GM18505 (cell line): Measurements from ENCODE around the gene SLC35G3.
"Not testable (repeated sequence)": the region's sequence is repeated elsewhere in the genome, so short reads cannot be mapped to it uniquely, and the experiment has no call there.

ENCODE experiments used
- ATAC-seq: cut with Tn5 transposase; IDR thresholded peaks from one replicate; pipeline ENCODE4 v1.9.1; 2021; ENCODE audit not compliant: unreplicated experiment
- POLR2A ChIP-seq: IDR thresholded peaks from 4 replicates; pipeline ENCODE4 v1.6.1; 2011; ENCODE audit warnings: borderline replicate concordance; ENCODE audit not compliant: insufficient read depth, insufficient read length; ENCODE audit errors: extremely low read depth

Gene SLC35G3

GRCh38 chr17:35224436-35224835 is 30.2 kb upstream of the SLC35G3 start:
- TF ChIP-seq POLR2A: no peak

GRCh38 chr17:35222452-35222851 is 28.3 kb upstream of the SLC35G3 start:
- TF ChIP-seq POLR2A: no peak
- no peak for ATAC-seq

More at GRCh38 chr17:35224436-35224835, 30.2 kb upstream of the SLC35G3 start:
- ATAC-seq: no peak

- TF ChIP-seq POLR2A: no peak
- ATAC-seq: no peak
Measured at GRCh38 chr17:35218915-35219314, 24.7 kb upstream of the SLC35G3 start.

GRCh38 chr17:35217107-35217506 is 22.9 kb upstream of the SLC35G3 start:
- ATAC-seq: no peak
- no peak for TF ChIP-seq POLR2A

GRCh38 chr17:35214631-35215273 is 20.6 kb upstream of the SLC35G3 start:
- ATAC-seq: no peak
- no peak for TF ChIP-seq POLR2A

- no peak for TF ChIP-seq POLR2A
Measured at GRCh38 chr17:35214192-35214591, 20.0 kb upstream of the SLC35G3 start.

GRCh38 chr17:35213412-35213940 is 19.3 kb upstream of the SLC35G3 start:
- no peak for ATAC-seq
- no peak for TF ChIP-seq POLR2A

More at GRCh38 chr17:35214192-35214591, 20.0 kb upstream of the SLC35G3 start:
- ATAC-seq: no peak

GRCh38 chr17:35212668-35213067 is 18.5 kb upstream of the SLC35G3 start:
- no peak for TF ChIP-seq POLR2A
- ATAC-seq: no peak

GRCh38 chr17:35210741-35211140 is 16.5 kb upstream of the SLC35G3 start:
- TF ChIP-seq POLR2A: no peak
- ATAC-seq: no peak

- ATAC-seq: not testable (repeated sequence)
Measured at GRCh38 chr17:35202582-35202981, 8.4 kb upstream of the SLC35G3 start.

- ATAC-seq: not testable (repeated sequence)
Measured at GRCh38 chr17:35195062-35195461, 869 bp upstream of the SLC35G3 start.

GRCh38 chr17:35192708-35193107 is 1.5 kb downstream of the SLC35G3 start:
- ATAC-seq: no peak
- no peak for TF ChIP-seq POLR2A

GRCh38 chr17:35191001-35191695 is 3.0 kb downstream of the SLC35G3 start:
- no peak for TF ChIP-seq POLR2A
- no peak for ATAC-seq

- ATAC-seq: no peak
- no peak for TF ChIP-seq POLR2A
Measured at GRCh38 chr17:35189291-35189690, 4.9 kb downstream of the SLC35G3 start.
